ENCODE data around the gene JAML. TPM values are rescaled to one million over a fixed set of nuclear protein-coding genes. Genes with fewer than 3 reads are reported as not detected.

Gene JAML
- total RNA-seq, 2 experiments from 2014 or later, result 26.7 to 30.3 TPM

- ChIA-PET POLR2A (interaction anchor here (0.7 kb wide), 1 partner anchor 44 kb away, joined by 3 read pairs; no protein-coding TSS in a partner anchor), CTCF (interaction anchor here (1.0 to 2.3 kb wide), 5 partner anchors 14 to 61 kb away, joined by 3 to 7 read pairs (median 3); no protein-coding TSS in a partner anchor)
- H3K27me3 Mint-ChIP-seq, result no peaks in the 10 kb centered on the region
- peaks cover 12% of the 10 kb centered on the region for H3K36me3 Mint-ChIP-seq (ENCODE audit: low read depth)
- peaks cover 14% of the 10 kb centered on the region for H3K4me1 ChIP-seq (ENCODE audit: insufficient read depth, low read length)
- no peak overlapping the region for H3K4me3 Mint-ChIP-seq
- H3K9me3 ChIP-seq (ENCODE audit: control insufficient read depth in 1 of 2, insufficient read depth in 1 of 2, low read length in 2 of 2), result no peaks in the 10 kb centered on the region
- intact Hi-C loops (cut with DNase I, micrococcal nuclease), result loop anchor here (5.0 to 10.0 kb wide), 2 partner anchors 37 to 46 kb away; partner anchors contain the start of gene CD3E (in 1 of the 2)
- no peak for TF ChIP-seq CTCF (IDR thresholded peaks at IDR 0.05)
- ATAC-seq (ENCODE audit: poor library complexity) (no peak), DNase-seq (no peak)
- no peaks in the 10 kb centered on the region for H3K9me3 Mint-ChIP-seq
- H3K4me3 ChIP-seq (ENCODE audit: low read length), result no peak overlapping the region
- H3K27me3 ChIP-seq (ENCODE audit: control insufficient read depth in 1 of 2, insufficient read depth in 2 of 2, low read length in 2 of 2), result no peaks in the 10 kb centered on the region
- H3K27ac ChIP-seq (ENCODE audit: low read depth in 1 of 2, low read length in 2 of 2), result no peak overlapping the region
- H3K27ac Mint-ChIP-seq, result no peak overlapping the region
- peaks cover 32% of the 10 kb centered on the region for H3K4me1 Mint-ChIP-seq (ENCODE audit: low read depth)
- no peaks in the 10 kb centered on the region for H3K36me3 ChIP-seq (ENCODE audit: insufficient read depth, low read length)
Measured at GRCh38 chr11:118259138-118259537, 34.3 kb upstream of the JAML start.

DNA sequence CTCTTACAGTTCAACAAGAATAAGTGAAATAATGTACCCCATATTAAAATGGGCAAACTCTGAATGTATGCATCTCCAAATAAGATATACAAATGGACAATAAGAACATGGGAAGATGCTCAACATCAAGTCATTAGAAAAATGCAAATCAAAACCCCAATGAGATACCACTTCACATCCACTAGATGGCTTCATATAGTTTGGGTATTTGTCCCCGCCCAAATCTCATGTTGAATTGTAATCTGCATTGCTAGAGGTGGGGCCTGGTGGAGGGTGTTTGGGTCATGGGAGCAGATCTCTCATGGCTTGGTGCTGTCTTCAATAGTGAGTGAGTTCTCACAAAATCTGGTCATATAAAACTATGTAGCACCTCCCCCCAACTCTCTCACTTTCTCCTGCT is 33.6 kb upstream of the JAML start:
- peaks cover 25% of the 10 kb centered on the region for H3K4me1 Mint-ChIP-seq (ENCODE audit: low read depth)
- CTCF ChIA-PET, result interaction anchor here (1.1 to 2.3 kb wide), 3 partner anchors 17 to 60 kb away, joined by 3 to 7 read pairs (median 3); no protein-coding TSS in a partner anchor
- H3K27ac ChIP-seq (ENCODE audit: low read depth in 1 of 2, low read length in 2 of 2), result no peak overlapping the region
- peaks cover 12% of the 10 kb centered on the region for H3K36me3 Mint-ChIP-seq (ENCODE audit: low read depth)
- POLR2A ChIA-PET, result interaction anchor here (0.7 kb wide), 1 partner anchor 44 kb away, joined by 3 read pairs; no protein-coding TSS in a partner anchor
- H3K4me1 ChIP-seq (ENCODE audit: insufficient read depth, low read length), result peaks cover 8% of the 10 kb centered on the region
- no peaks in the 10 kb centered on the region for H3K27me3 ChIP-seq (ENCODE audit: control insufficient read depth in 1 of 2, insufficient read depth in 2 of 2, low read length in 2 of 2)
- intact Hi-C loops (cut with DNase I, micrococcal nuclease), result loop anchor here (5.0 to 10.0 kb wide), 2 partner anchors 36 to 46 kb away; partner anchors contain the start of gene CD3E (in 1 of the 2)
- no peaks in the 10 kb centered on the region for H3K36me3 ChIP-seq (ENCODE audit: insufficient read depth, low read length)
- no peak overlapping the region for H3K4me3 Mint-ChIP-seq
- ATAC-seq (ENCODE audit: poor library complexity), result no peak
- no peaks in the 10 kb centered on the region for H3K9me3 ChIP-seq (ENCODE audit: control insufficient read depth in 1 of 2, insufficient read depth in 1 of 2, low read length in 2 of 2)
- no peak for TF ChIP-seq CTCF (IDR thresholded peaks at IDR 0.05)
- no peaks in the 10 kb centered on the region for H3K9me3 Mint-ChIP-seq
- DNase-seq, result peak in 2 of 14 experiments; percentile 35 to 38
- H3K27me3 Mint-ChIP-seq, result no peaks in the 10 kb centered on the region
- H3K4me3 ChIP-seq (ENCODE audit: low read length), result no peak overlapping the region
- no peak overlapping the region for H3K27ac Mint-ChIP-seq

- Histone ChIP-seq H3K27ac (ENCODE audit: low read depth in 1 of 2, low read length in 2 of 2) (peak overlapping the region; percentile 91 to 94), H3K4me3 (ENCODE audit: low read length) (peak overlapping the region; percentile 79)
- peaks cover 23% of the 10 kb centered on the region for H3K36me3 Mint-ChIP-seq (ENCODE audit: low read depth)
Measured at GRCh38 chr11:118252688-118253087, 27.9 kb upstream of the JAML start.

More at GRCh38 chr11:118252688-118253087, 27.9 kb upstream of the JAML start:
- no peak for ATAC-seq (ENCODE audit: poor library complexity)
- CTCF ChIA-PET, result interaction anchor here (0.8 to 2.7 kb wide), 4 partner anchors 36 to 81 kb away, joined by 3 to 18 read pairs (median 4); no protein-coding TSS in a partner anchor
- Mint-ChIP-seq H3K4me1 (ENCODE audit: low read depth) (peaks cover 43% of the 10 kb centered on the region), H3K4me3 (peak overlapping the region; percentile 96), H3K9me3 (no peaks in the 10 kb centered on the region), H3K27me3 (no peaks in the 10 kb centered on the region), H3K27ac (peak overlapping the region; percentile 98)
- POLR2A ChIA-PET, result interaction anchor here (0.9 to 3.3 kb wide), 16 partner anchors 11 to 183 kb away, joined by 3 to 49 read pairs (median 8); partner anchors contain the start of genes CD3D, CD3E, JAML and KMT2A
- H3K36me3 ChIP-seq (ENCODE audit: insufficient read depth, low read length), result no peaks in the 10 kb centered on the region
- intact Hi-C loops (cut with DNase I, micrococcal nuclease), result loop anchor here in 1 of 2 experiments (5.0 to 10.0 kb wide), 2 partner anchors 35 to 52 kb away; partner anchors contain the start of gene CD3E
- no peak for DNase-seq
- no peaks in the 10 kb centered on the region for H3K27me3 ChIP-seq (ENCODE audit: control insufficient read depth in 1 of 2, insufficient read depth in 2 of 2, low read length in 2 of 2)
- peaks cover 13% of the 10 kb centered on the region for H3K4me1 ChIP-seq (ENCODE audit: insufficient read depth, low read length)
- H3K9me3 ChIP-seq (ENCODE audit: control insufficient read depth in 1 of 2, insufficient read depth in 1 of 2, low read length in 2 of 2), result no peaks in the 10 kb centered on the region
- no peak for TF ChIP-seq CTCF (IDR thresholded peaks at IDR 0.05)
